Measurements from ENCODE around the gene ESAM.

- no peak for TF ChIP-seq CTCF (IDR thresholded peaks at IDR 0.05)
- TF ChIP-seq POLR2A (IDR thresholded peaks at IDR 0.05): peak; percentile 92
Measured at GRCh38 chr11:124800226-124800929, 38.3 kb upstream of the ESAM start, which contains the start of gene MSANTD2.

Data from right lobe of liver (tissue), 4 donors.